ENCODE measurements around the gene BRD4.

The BRD4 gene

GRCh38 chr19:15244808-15245207 lies 87.5 kb downstream of the BRD4 start:
- H4K20me1 ChIP-seq (ENCODE audit: insufficient read depth, low read length) = peaks cover 87% of the 10 kb centered on the region
- no peak overlapping the region for H3K27ac ChIP-seq (ENCODE audit: low read length)
- H3K9ac ChIP-seq (ENCODE audit: low read depth, low read length) = no peak overlapping the region
- no peaks in the 10 kb centered on the region for H3K27me3 ChIP-seq (ENCODE audit: insufficient read depth, low read length, poor library complexity)
- no peak overlapping the region for H3K4me2 ChIP-seq (ENCODE audit: insufficient read depth, low read length)
- no peak for DNase-seq
- peaks cover 31% of the 10 kb centered on the region for H3K79me2 ChIP-seq (ENCODE audit: insufficient read depth, low read length)
- no peak for ATAC-seq (ENCODE audit: insufficient read depth, low read depth)
- no peak overlapping the region for H2AFZ ChIP-seq (ENCODE audit: low read depth, low read length)
- H3K9me3 ChIP-seq (ENCODE audit: insufficient read depth, low read length, severe bottlenecking) = no peaks in the 10 kb centered on the region
- no peaks in the 10 kb centered on the region for H3K4me1 ChIP-seq (ENCODE audit: insufficient read depth, low read length)
- TF ChIP-seq EZH2 (IDR thresholded peaks at IDR 0.05; ENCODE audit: borderline replicate concordance, low read depth, low read length, severe bottlenecking) (no peak), CTCF (IDR thresholded peaks at IDR 0.05; ENCODE audit: borderline replicate concordance, extremely low read depth, low read length, poor library complexity, severe bottlenecking) (no peak)
- H3K4me3 ChIP-seq (ENCODE audit: low read depth in 1 of 2, low read length in 2 of 2) = no peak overlapping the region
- peaks cover 95% of the 10 kb centered on the region for H3K36me3 ChIP-seq (ENCODE audit: insufficient read depth, low read length)

GRCh38 chr19:15244106-15244803 lies 88.1 kb downstream of the BRD4 start:
- Histone ChIP-seq H3K27ac (ENCODE audit: low read length) (no peak overlapping the region), H2AFZ (ENCODE audit: low read depth, low read length) (no peak overlapping the region), H3K9ac (ENCODE audit: low read depth, low read length) (no peak overlapping the region), H4K20me1 (ENCODE audit: insufficient read depth, low read length) (peaks cover 85% of the 10 kb centered on the region), H3K36me3 (ENCODE audit: insufficient read depth, low read length) (peaks cover 95% of the 10 kb centered on the region), H3K4me2 (ENCODE audit: insufficient read depth, low read length) (no peak overlapping the region), H3K4me3 (ENCODE audit: low read depth in 1 of 2, low read length in 2 of 2) (no peak overlapping the region), H3K79me2 (ENCODE audit: insufficient read depth, low read length) (peaks cover 25% of the 10 kb centered on the region), H3K27me3 (ENCODE audit: insufficient read depth, low read length, poor library complexity) (no peaks in the 10 kb centered on the region), H3K9me3 (ENCODE audit: insufficient read depth, low read length, severe bottlenecking) (no peaks in the 10 kb centered on the region), H3K4me1 (ENCODE audit: insufficient read depth, low read length) (no peaks in the 10 kb centered on the region)
- TF ChIP-seq CTCF (IDR thresholded peaks at IDR 0.05; ENCODE audit: borderline replicate concordance, extremely low read depth, low read length, poor library complexity, severe bottlenecking) (no peak), EZH2 (IDR thresholded peaks at IDR 0.05; ENCODE audit: borderline replicate concordance, low read depth, low read length, severe bottlenecking) (no peak)
- DNase-seq (no peak), ATAC-seq (ENCODE audit: insufficient read depth, low read depth) (no peak)

- Histone ChIP-seq H4K20me1 (ENCODE audit: insufficient read depth, low read length) (peaks cover 77% of the 10 kb centered on the region), H3K27me3 (ENCODE audit: insufficient read depth, low read length, poor library complexity) (no peaks in the 10 kb centered on the region), H3K4me2 (ENCODE audit: insufficient read depth, low read length) (no peak overlapping the region), H3K36me3 (ENCODE audit: insufficient read depth, low read length) (peaks cover 95% of the 10 kb centered on the region), H3K79me2 (ENCODE audit: insufficient read depth, low read length) (peaks cover 17% of the 10 kb centered on the region), H3K9ac (ENCODE audit: low read depth, low read length) (no peak overlapping the region), H2AFZ (ENCODE audit: low read depth, low read length) (no peak overlapping the region), H3K27ac (ENCODE audit: low read length) (no peak overlapping the region), H3K4me3 (ENCODE audit: low read depth in 1 of 2, low read length in 2 of 2) (no peak overlapping the region), H3K4me1 (ENCODE audit: insufficient read depth, low read length) (no peaks in the 10 kb centered on the region), H3K9me3 (ENCODE audit: insufficient read depth, low read length, severe bottlenecking) (no peaks in the 10 kb centered on the region)
- ATAC-seq (ENCODE audit: insufficient read depth, low read depth) (no peak), DNase-seq (no peak)
- TF ChIP-seq EZH2 (IDR thresholded peaks at IDR 0.05; ENCODE audit: borderline replicate concordance, low read depth, low read length, severe bottlenecking) (no peak), CTCF (IDR thresholded peaks at IDR 0.05; ENCODE audit: borderline replicate concordance, extremely low read depth, low read length, poor library complexity, severe bottlenecking) (no peak)
Measured at GRCh38 chr19:15243236-15243957, 88.9 kb downstream of the BRD4 start.

Data from DND-41 (cell line).